Activated T-cell treated with anti-CD3 and anti-CD28 coated beads, Interleukin-2, amount 50 U/mL, for 4 hours (primary cell): Measurements from ENCODE around the gene TLR6. TPM values are rescaled to one million over a fixed set of nuclear protein-coding genes. Genes with fewer than 3 reads are reported as not detected.
"Not testable (repeated sequence)": the region's sequence is repeated elsewhere in the genome, so short reads cannot be mapped to it uniquely, and the experiment has no call there.

Experiments used
- ATAC-seq, 2 donors: fragments of 200-7000 bp; cut with Tn5 transposase; one replicate each; pipeline ENCODE4 v1.10.0; 2021
- DNase-seq: peaks from one replicate; pipeline ENCODE4 v3.0.0-alpha.2; 2020
- H3K27me3 Mint-ChIP-seq: one replicate; pipeline ENCODE4 v1.8.0; 2021; ENCODE audit warnings: low read depth, mixed read lengths
- H3K36me3 Mint-ChIP-seq: one replicate; pipeline ENCODE4 v1.8.0; 2022; ENCODE audit warnings: mixed read lengths; ENCODE audit not compliant: insufficient read depth
- H3K4me1 Mint-ChIP-seq: one replicate; pipeline ENCODE4 v1.8.0; 2021; ENCODE audit warnings: low read depth, mixed read lengths
- H3K4me3 Mint-ChIP-seq: one replicate; pipeline ENCODE4 v1.8.0; 2021; ENCODE audit warnings: mild to moderate bottlenecking, moderate library complexity, mixed read lengths
- H3K9me3 Mint-ChIP-seq: one replicate; pipeline ENCODE4 v1.8.0; 2021; ENCODE audit warnings: mixed read lengths
- total RNA-seq, 3 donors: library from RNA; stranded (reverse); gene quantifications; one replicate each; pipeline ENCODE4 v1.2.1, GENCODE V29; 2021

The TLR6 gene
- total RNA-seq, 3 donors from 2014 or later: 0.73 to 1.9 (median 0.95) TPM

GRCh38 chr4:38780833-38781484 lies 75.7 kb downstream of the TLR6 start:
- Mint-ChIP-seq H3K27me3 (peaks cover 6% of the 10 kb centered on the region), H3K4me3 (no peak overlapping the region), H3K9me3 (peaks cover 3% of the 10 kb centered on the region), H3K36me3 (no peaks in the 10 kb centered on the region), H3K4me1 (peaks cover 4% of the 10 kb centered on the region)
- DNase-seq: no peak
- ATAC-seq: no peak

DNA sequence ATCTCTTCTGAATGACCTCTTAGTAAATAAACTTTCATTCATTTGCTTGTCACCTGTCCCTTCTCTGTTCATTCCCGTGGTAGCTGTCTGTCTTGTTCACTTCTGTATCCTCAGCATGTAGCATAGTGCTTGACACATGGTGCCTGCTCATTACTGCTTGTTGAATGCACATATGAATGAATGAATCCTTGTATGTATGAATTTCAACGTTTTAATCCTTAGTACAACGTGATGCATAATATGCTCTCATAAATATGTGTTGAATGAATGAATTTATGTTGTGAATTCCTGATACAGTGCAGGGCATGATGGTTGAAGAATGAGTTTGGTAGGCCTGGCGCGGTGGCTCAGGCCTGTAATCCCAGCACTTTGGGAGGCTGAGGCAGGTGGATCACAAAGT lies 76.8 kb downstream of the TLR6 start:
- H3K4me1 Mint-ChIP-seq: peaks cover 4% of the 10 kb centered on the region
- peaks cover 7% of the 10 kb centered on the region for H3K9me3 Mint-ChIP-seq
- no peak overlapping the region for H3K4me3 Mint-ChIP-seq
- DNase-seq (no peak), ATAC-seq (no peak)
- no peaks in the 10 kb centered on the region for H3K36me3 Mint-ChIP-seq
- H3K27me3 Mint-ChIP-seq: peaks cover 11% of the 10 kb centered on the region

GRCh38 chr4:38777925-38778324 lies 78.7 kb downstream of the TLR6 start:
- not testable (repeated sequence) for H3K36me3 Mint-ChIP-seq, H3K4me1 Mint-ChIP-seq, ATAC-seq, H3K4me3 Mint-ChIP-seq, DNase-seq
- peaks cover 13% of the 10 kb centered on the region for H3K27me3 Mint-ChIP-seq
- peaks cover 10% of the 10 kb centered on the region for H3K9me3 Mint-ChIP-seq

DNA sequence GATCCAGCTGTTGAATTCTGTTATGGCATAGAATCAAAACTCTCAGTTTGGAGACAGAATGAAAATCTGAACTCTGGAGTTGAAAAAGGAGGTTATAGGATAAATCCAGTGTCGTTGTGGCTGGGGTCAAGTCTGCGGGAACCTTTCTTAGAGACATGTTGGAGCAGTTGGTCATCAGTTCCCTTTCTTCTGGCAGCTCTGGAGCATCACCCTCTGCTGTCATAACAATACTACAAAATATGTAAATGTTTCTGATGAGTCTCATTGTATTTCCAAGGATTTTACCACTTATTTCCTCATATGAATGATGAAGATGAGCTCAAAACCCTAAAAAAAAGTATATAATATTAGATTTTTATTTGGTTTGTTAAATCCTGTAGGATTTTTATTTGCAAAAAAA lies 81.3 kb downstream of the TLR6 start:
- DNase-seq: no peak
- Mint-ChIP-seq H3K9me3 (peaks cover 10% of the 10 kb centered on the region), H3K36me3 (peaks cover 3% of the 10 kb centered on the region), H3K4me1 (no peaks in the 10 kb centered on the region), H3K4me3 (no peak overlapping the region), H3K27me3 (peaks cover 10% of the 10 kb centered on the region)
- no peak for ATAC-seq

DNA sequence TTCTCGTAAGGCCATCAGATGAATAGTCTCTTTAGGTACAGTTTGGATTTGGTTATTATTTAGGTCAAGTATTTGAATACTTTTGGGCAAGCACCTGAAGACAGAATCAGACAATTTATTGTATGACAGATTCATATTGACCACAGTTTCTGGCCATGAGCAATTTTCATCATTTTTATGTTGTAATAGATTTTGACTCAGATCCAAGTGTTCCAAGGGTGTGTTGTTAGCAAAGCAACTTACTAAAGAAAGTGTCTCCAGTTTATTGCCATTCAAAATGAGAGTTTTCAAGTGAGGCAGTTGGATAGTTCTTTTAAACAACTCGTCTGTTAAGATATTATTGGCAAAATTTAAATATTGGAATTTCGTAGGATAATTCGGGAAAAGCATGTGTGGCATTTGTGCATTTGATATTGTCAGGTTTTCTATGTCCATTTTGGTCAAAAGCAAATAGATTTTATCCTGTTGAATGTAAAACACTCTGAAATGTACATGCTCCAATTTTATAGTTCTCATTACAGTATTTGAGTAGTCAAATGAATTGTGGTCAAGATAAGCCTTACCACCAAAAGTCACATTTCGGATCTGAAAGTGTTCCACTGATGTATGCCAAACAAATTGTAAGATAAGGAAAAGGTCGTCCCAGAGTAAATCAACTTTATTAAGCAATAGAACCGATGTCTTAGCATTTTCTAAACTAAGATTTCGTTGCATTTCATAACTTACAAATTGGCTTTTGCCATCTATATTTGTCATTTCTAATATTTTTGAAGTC lies 82.2 kb downstream of the TLR6 start:
- H3K36me3 Mint-ChIP-seq: peaks cover 3% of the 10 kb centered on the region
- H3K4me1 Mint-ChIP-seq: no peaks in the 10 kb centered on the region
- no peak overlapping the region for H3K4me3 Mint-ChIP-seq
- ATAC-seq (no peak), DNase-seq (no peak)
- peaks cover 10% of the 10 kb centered on the region for H3K27me3 Mint-ChIP-seq
- peaks cover 10% of the 10 kb centered on the region for H3K9me3 Mint-ChIP-seq

Other genes with a start within 250 kb of the TLR6 start
- gene KLF3, start 192.6 kb downstream of the TLR6 start, total RNA-seq: 10 to 100 TPM in 2 of 3 donors, 1 to 10 TPM in 1; 9.9 to 12.6 (median 10.9) TPM
- gene TLR10, start 73.8 kb downstream of the TLR6 start, total RNA-seq: under 1 TPM in 2 of 3 donors, not detected in 1; 0.13 to 0.22 TPM
- 1 to 10 TPM in 2 of 3 donors, under 1 TPM in 1; 0.53 to 2.0 (median 1.1) TPM for gene TLR1, start 52.0 kb downstream of the TLR6 start, total RNA-seq
- under 1 TPM; 0.24 to 0.34 (median 0.25) TPM for gene FAM114A1, start 11.0 kb upstream of the TLR6 start, total RNA-seq
- gene TMEM156, start 175.6 kb upstream of the TLR6 start, total RNA-seq: 1 to 10 TPM; 4.1 to 5.3 (median 4.9) TPM
- gene KLHL5, start 205.4 kb upstream of the TLR6 start, total RNA-seq: 10 to 100 TPM in 2 of 3 donors, 1 to 10 TPM in 1; 8.9 to 12.7 (median 11.3) TPM